NCI-H2227 (cell line): ENCODE measurements around the gene SFXN1.

Experiments used
- DNase-seq: peaks from one replicate; lab custom pipeline; 2025; ENCODE audit not compliant: unreplicated experiment; lab: John Stamatoyannopoulos, UW

Gene SFXN1

GRCh38 chr5:175465282-175465681, 13.1 kb upstream of the SFXN1 start:
- no peak for DNase-seq

DNA sequence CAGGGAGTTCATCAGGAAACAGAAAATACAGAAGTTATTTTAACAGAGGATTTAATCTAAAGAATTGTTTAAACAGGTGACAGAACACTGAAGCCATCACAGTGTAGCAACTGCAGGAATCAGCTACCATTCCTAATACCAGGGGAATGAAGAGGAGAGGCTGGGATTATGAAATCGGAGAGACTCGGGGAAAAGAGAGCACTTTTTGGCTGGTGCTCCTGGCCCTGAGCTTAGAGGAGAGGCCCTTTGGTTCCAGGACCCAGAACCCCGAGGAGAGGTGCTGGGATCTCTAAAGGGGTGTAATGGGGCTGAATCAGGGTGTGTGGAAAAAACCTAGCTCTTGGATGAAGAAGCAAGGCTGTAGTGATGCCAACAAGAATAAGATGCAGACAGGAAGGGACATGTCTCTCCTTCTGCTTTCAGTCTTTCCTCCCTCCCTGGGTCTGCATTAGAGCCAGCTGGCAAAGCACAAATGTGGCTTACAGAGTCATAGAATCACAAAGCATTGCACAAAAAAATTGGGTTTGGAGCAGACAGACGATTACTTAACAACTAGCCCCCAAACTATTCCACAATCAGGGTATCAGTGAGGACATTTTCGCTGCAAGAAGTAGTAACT, 11.6 kb upstream of the SFXN1 start:
- DNase-seq = no peak

DNA sequence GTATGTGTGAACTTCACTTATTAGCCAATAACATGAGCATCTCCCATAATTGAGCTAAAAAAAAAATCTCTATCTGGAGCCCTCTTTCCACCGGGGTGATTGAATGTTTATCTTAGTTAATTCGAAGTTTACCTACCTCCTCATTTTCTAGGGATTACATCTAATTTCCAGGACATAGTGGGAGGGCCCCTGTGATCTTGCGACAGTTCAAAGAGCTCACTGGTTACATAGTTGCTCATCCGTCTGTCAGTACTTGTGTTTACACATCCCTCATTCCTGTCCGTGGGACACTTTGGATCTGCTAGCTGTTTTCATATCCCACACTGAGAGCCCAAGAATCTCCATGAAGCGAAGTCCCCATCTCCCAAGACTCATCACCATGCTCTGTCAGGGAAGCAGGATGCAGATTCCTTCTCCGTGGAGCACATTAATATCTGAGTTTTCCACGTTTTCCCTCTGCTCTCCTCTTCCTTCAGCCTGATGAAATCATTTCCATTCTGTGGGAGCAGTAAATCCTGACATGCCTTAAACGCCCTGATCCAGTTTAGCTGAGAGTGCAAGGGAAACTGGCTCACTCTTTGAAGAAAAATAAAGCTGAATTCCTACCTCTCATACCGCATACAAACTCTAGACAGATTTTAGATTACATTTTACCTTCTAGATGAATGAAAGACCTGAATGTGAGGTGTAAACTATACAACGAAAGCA, 10.2 kb upstream of the SFXN1 start:
- no peak for DNase-seq

GRCh38 chr5:175468892-175469291, 9.5 kb upstream of the SFXN1 start:
- no peak for DNase-seq

GRCh38 chr5:175469916-175470315, 8.4 kb upstream of the SFXN1 start:
- no peak for DNase-seq

- DNase-seq = no peak
These were observed 7.6 kb upstream of the SFXN1 start for GRCh38 chr5:175470781-175471180.

DNA sequence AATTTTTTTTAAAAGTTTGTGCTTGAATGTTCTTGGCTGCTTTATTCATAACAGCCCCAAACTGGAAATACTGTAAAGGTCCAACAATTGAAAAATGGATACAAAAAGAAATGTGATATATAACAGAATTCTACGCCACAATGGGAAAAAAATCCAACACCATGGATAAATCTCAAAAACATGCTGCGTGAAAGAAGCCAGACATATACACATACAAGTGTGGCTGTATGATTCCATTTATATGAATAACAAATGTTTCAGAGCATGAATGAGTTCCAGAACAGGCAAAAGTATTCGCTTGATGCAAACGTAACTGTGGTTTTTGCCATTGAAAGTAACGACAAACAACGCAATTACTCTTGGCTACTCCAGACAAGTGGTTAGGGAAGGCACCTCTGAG, 7.2 kb upstream of the SFXN1 start:
- no peak for DNase-seq

GRCh38 chr5:175471628-175472027, 6.7 kb upstream of the SFXN1 start:
- DNase-seq = no peak

- no peak for DNase-seq
These were observed 6.0 kb upstream of the SFXN1 start for GRCh38 chr5:175472378-175472777.

DNA sequence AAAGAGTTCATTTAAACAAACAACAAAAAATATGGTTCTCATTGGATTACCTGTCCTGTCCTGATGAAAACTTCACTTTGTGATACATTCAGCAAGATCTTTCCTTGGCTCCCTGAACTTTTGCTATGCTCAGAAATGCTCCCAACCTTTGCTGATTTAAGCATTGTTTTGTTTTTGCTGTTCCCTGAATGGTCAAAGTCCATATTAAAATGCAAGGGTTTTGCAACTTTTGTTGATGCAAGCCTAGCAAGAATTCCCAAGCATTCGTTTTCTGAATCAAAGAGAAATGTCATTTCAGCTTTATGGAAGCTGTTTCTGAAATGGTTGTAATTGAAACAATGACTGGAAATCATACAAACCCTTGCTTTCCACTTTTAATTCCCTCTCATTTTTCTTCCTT, 3.1 kb upstream of the SFXN1 start:
- no peak for DNase-seq

DNA sequence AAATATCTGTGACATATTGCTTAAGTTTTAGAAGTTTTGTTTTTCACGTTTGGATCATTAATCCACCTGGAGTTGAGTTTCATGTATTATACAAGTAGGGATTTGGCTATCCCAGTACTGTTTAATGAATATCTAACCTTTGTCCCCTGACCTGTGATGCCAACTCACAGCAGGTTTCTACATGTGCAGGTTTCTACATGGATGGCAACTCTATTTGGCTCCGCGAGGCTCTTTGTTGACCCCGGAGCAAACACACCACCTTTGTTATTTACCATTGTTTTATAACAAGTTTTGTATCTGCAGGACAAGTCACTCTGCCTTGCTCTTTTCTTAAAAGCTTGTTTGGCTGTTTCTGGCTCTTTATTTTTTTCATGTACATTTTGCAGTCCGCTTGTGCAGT, 920 bp upstream of the SFXN1 start:
- no peak for DNase-seq

- no peak for DNase-seq
These were observed 364 bp upstream of the SFXN1 start for GRCh38 chr5:175478008-175478383.

DNA sequence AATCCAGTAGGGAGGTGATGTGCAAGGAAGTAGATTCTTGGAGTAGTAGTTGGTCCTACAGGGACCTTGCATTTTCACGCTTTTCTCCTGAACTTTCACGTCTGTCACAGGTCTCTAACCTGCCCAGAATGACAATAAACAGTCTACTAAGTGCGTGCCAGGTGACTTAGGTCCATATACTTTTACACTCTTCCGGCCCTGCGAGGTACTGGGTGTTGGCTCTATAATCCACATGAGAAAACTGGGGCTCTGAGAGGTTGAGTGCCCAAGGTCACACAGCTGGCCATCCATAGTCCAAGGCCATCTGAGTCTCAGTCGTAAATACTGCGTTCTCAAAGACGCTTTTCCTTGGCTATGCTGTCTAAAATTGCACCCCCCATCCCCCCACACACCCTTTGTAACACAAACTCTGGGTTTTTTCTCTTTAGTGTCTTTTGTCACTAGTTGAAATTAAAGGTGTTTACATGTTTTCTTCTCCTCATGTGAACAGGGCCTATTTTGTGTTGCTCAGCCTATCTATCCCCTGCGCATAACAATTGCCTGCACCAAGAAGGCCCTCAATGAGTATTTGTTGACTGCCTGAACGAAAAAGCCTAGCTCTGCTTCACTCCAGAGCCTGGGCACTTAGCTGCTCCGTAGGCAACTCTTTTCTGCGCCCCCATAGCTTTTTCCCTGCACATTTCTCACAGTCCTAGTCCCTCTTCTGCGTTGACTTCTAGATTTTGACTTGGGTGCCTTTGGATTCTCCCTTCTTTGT, 943 bp downstream of the SFXN1 start:
- no peak for DNase-seq

- DNase-seq = no peak
These were observed 5.0 kb downstream of the SFXN1 start for GRCh38 chr5:175483337-175483736.

DNA sequence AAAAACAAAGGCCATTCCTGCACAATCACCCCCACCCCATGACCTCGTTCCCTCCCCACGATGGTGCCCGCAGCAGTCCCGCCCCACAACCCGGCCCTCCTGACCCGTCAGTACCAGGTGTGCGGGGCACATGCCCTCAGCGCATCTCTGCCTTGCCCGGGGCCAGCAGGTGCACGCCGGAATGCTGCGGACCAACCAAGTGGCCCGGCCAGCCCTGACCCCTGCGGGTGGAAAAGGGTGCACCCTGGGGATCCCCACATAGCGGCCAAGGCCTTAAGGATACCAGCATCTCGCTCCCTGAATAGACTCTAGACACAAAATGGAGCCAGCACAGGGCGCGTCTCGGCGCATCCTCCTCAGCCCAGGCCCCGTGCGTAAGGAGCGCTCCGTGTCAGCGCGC, 6.0 kb downstream of the SFXN1 start:
- DNase-seq = no peak

DNA sequence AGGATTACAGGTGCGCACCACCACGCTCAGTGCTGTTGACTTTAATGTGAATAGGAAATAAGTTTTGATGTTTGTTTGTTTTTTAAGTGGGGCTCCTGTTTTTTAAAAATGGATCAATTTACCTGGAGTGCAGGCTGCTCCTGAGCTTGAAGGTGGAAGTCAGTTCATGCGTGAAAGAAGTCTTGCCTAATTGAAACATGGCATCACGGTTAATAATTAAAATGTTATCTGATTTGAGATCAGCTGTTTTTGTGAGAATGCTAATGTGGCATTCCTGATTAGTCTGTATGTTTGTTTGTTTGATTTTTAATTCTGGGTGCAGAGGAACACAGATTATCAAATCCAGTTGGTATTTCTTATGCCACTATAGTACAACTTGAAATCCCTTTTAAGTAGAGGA, 6.5 kb downstream of the SFXN1 start:
- no peak for DNase-seq

- DNase-seq = no peak
These were observed 7.3 kb downstream of the SFXN1 start for GRCh38 chr5:175485631-175486030.

GRCh38 chr5:175487514-175488222, 9.3 kb downstream of the SFXN1 start:
- DNase-seq = no peak

- no peak for DNase-seq
These were observed 11.5 kb downstream of the SFXN1 start for GRCh38 chr5:175489693-175490443.

- no peak for DNase-seq
These were observed 12.9 kb downstream of the SFXN1 start for GRCh38 chr5:175491223-175491622.

DNA sequence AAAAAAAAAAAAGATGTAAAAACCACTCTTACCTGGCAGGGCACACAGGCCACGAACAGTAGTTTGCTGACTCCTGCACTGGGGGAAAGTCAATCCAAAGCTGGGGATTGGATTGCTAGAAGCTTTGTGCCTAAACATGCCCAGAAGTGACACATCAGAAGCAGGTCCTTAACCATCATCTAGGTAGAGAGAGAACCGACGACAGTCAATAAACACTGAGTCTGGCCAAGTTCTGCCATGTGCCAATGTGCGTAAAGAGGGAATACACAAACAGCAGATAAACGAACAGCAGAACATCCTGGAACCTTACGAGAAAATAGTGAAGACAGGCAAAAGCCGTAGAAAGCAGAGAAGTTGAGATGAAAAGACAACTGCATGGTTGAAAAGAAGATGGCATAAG, 14.9 kb downstream of the SFXN1 start:
- no peak for DNase-seq
